Testis (tissue), 2 donors: ENCODE data around the gene PARP3.

Experiments
- POLR2A ChIP-seq: fragments of 450-650 bp; IDR thresholded peaks from one replicate; pipeline ENCODE4 v1.6.1; 2017; ENCODE audit warnings: antibody characterized with exemption, mild to moderate bottlenecking, moderate library complexity
- TF ChIP-seq, protein P1 (sequence below), 3 experiments: fragments of 450-650 bp in 2 of 3; fragments of 200-600 bp in 1 of 3; sonication (generic) in 1 of 3; IDR thresholded peaks; one replicate each; pipeline ENCODE4 v1.5.1; 2016 to 2019; ENCODE audit warnings: antibody characterized with exemption in 3 of 3, mild to moderate bottlenecking in 2 of 3, moderate library complexity in 1 of 3

DNA sequence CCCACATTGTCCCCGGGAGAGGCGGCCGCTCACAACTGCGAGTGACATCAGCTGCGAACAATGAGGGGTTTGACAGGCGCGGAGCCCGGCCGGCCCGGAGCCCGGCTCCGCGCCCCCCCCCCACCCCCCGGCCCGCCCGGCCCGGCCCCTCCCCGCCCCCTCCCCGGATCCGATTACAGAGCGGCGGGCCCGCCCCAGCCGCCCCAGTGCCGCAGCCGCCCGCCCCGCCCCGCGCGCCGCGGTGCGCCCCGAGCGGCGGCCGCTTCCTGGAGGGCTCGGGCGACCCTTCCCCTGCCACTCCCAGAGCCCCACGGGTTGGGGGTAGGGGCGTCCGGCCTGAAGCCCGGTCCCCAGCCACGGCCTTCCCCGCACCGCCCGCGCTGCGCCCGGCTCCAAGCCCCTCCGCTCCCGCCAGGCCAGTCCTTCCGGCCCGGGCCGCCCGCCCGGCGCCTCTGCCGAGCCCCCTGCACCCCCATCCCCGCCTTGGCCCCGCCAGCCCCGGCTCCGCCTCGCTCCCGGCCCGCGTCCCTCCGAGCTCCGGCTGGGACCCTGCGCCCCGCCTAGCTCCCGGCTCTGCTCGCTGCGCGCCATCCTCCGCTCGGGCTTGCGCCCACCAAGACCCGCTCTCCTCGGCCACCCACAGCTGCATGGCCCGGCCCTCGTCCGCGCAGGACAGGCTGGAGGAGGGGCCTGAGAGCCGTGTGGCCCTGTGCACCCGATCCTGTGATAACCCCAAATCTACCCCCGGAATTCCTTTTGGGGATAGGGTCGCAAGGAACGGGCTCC is 25.4 kb downstream of the PARP3 start, which contains the start of gene PCBP4:
- TF ChIP-seq, protein P1, sequence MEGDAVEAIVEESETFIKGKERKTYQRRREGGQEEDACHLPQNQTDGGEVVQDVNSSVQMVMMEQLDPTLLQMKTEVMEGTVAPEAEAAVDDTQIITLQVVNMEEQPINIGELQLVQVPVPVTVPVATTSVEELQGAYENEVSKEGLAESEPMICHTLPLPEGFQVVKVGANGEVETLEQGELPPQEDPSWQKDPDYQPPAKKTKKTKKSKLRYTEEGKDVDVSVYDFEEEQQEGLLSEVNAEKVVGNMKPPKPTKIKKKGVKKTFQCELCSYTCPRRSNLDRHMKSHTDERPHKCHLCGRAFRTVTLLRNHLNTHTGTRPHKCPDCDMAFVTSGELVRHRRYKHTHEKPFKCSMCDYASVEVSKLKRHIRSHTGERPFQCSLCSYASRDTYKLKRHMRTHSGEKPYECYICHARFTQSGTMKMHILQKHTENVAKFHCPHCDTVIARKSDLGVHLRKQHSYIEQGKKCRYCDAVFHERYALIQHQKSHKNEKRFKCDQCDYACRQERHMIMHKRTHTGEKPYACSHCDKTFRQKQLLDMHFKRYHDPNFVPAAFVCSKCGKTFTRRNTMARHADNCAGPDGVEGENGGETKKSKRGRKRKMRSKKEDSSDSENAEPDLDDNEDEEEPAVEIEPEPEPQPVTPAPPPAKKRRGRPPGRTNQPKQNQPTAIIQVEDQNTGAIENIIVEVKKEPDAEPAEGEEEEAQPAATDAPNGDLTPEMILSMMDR (IDR thresholded peaks at IDR 0.05), result no peak
- TF ChIP-seq POLR2A, result no peak
